ENCODE results near the gene COQ4. TPM values are rescaled to one million over a fixed set of nuclear protein-coding genes. Genes with fewer than 3 reads are reported as not detected.

COQ4 gene
- total and polyA plus RNA-seq, 7 donors, result 20.0 to 60.9 (median 26.8) TPM

DNA sequence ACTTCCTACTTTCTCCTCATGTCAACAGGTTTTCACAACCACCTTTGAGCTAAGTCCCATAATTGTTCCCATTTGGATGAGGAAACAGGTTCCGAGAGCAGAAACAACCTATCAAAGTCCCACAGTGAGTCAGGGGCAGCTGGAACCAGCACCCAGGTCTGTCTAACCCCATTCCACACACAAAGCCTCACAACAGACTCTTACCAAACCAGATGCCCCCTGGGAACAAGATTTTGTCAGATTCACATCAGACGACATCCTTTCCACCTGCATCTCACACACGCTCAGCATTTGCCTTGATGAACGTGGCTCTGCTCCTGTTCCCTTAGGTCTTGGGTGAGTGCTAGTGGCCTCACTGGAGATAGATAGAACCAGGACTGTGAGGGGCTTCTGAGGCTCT, 29.5 kb upstream of the COQ4 start:
- H3K4me1 ChIP-seq, result no peaks in the 10 kb centered on the region
- 80 to 87% (median 86%) methylated on average over 4 of the region's 4 CpGs for WGBS, 3 donors
- DNase-seq, result no peak
- H3K27me3 ChIP-seq (ENCODE audit: insufficient read depth in 3 of 3, low read length in 2 of 3), result no peaks in the 10 kb centered on the region
- intact Hi-C loops (cut with DNase I), result loop anchor here in 1 of 2 donors (10.0 kb wide), 1 partner anchor 122 kb away; no protein-coding TSS in a partner anchor
- no peak for ATAC-seq
- no peak overlapping the region for H3K4me3 ChIP-seq
- no peak overlapping the region for H3K27ac ChIP-seq
- TF ChIP-seq, protein P1, sequence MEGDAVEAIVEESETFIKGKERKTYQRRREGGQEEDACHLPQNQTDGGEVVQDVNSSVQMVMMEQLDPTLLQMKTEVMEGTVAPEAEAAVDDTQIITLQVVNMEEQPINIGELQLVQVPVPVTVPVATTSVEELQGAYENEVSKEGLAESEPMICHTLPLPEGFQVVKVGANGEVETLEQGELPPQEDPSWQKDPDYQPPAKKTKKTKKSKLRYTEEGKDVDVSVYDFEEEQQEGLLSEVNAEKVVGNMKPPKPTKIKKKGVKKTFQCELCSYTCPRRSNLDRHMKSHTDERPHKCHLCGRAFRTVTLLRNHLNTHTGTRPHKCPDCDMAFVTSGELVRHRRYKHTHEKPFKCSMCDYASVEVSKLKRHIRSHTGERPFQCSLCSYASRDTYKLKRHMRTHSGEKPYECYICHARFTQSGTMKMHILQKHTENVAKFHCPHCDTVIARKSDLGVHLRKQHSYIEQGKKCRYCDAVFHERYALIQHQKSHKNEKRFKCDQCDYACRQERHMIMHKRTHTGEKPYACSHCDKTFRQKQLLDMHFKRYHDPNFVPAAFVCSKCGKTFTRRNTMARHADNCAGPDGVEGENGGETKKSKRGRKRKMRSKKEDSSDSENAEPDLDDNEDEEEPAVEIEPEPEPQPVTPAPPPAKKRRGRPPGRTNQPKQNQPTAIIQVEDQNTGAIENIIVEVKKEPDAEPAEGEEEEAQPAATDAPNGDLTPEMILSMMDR (IDR thresholded peaks at IDR 0.05), result no peak
- H3K9me3 ChIP-seq, result no peaks in the 10 kb centered on the region
- peaks cover 0 to 10% of the 10 kb centered on the region in 2 donors for H3K36me3 ChIP-seq (ENCODE audit: insufficient read depth in 1 of 2, low read depth in 1 of 2)

DNA sequence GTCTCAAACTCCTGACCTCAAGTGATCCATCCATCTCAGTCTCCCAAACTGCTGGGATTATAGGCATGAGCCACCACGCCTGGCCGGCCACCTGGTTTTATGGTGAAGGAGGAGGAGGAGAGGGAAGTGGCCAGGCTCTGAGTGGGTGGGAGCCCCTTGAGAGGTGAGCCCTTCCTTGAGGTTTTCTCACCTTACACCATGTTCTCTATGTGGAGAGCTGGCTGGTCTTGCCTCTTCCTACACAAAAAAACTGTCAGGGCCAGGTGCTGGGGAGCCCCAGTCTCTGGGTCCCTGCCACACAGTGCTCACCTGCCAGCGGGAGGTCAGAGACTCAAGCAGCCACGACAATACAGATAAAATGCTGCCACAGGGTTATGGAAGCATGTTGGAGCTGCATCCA, 28.5 kb upstream of the COQ4 start:
- WGBS, 3 donors, result 82 to 94% (median 91%) methylated on average over 4 of the region's 4 CpGs
- Histone ChIP-seq H3K27me3 (ENCODE audit: insufficient read depth in 3 of 3, low read length in 2 of 3) (no peaks in the 10 kb centered on the region), H3K27ac (no peak overlapping the region), H3K9me3 (no peaks in the 10 kb centered on the region), H3K36me3 (ENCODE audit: insufficient read depth in 1 of 2, low read depth in 1 of 2) (no peaks in the 10 kb centered on the region), H3K4me1 (no peaks in the 10 kb centered on the region), H3K4me3 (no peak overlapping the region)
- intact Hi-C loops (cut with DNase I), result loop anchor here in 1 of 2 donors (2.0 to 10.0 kb wide), 2 partner anchors 47 to 121 kb away; partner anchors contain the start of gene SLC27A4
- DNase-seq (no peak), ATAC-seq (no peak)
- TF ChIP-seq, protein P1 (IDR thresholded peaks at IDR 0.05), result no peak

DNA sequence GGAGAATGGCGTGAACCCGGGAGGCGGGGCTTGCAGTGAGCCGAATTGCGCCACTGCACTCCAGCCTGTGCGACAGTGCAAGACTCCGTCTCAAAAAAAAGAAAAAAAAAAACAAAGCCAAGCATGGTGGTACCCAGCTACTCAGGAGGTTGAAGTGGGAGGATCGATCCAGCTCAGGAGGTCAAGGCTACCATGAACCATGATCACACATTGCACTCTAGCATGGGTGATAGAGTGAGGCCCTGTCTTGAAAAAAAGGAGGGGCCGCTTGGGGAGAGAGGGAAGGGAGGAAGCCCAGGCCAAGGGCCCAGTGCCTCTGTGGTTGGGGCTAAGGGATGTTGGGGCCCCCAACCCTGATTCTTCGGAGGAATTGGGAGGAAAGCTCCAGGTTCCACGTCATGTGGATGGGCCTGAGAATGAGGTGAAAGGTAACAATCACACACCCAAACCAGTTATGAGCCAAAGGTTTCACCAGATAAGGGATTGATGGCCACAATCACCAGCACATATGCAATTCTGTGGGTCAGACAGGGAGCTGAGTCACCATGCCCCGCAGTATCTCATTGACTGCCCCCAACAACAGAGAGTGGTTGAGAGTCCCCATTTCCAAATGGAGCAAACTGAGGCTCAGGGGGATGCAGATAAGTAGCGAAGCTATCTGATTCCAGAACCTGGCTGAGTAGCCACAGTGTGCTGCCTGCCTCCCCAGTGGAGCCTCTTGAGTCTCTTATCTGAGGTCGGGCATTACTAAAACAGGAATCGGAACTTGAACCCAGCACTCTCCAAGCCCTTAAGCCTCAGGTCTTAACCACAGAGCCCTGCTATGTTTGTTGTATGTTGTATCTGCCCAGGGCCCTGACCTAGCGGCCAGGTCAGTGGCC, 26.1 kb upstream of the COQ4 start:
- DNase-seq, result no peak
- H3K27me3 ChIP-seq (ENCODE audit: insufficient read depth in 3 of 3, low read length in 2 of 3), result no peaks in the 10 kb centered on the region
- H3K4me3 ChIP-seq, result no peak overlapping the region
- intact Hi-C loops (cut with DNase I), result loop anchor here (5.0 to 10.0 kb wide), 2 partner anchors 46 to 118 kb away; partner anchors contain the start of gene SLC27A4 (in 1 of the 2)
- no peaks in the 10 kb centered on the region for H3K4me1 ChIP-seq
- TF ChIP-seq, protein P1 (IDR thresholded peaks at IDR 0.05), result no peak
- H3K9me3 ChIP-seq, result no peaks in the 10 kb centered on the region
- 89 to 93% (median 91%) methylated on average over 16 of the region's 16 CpGs for WGBS, 3 donors
- no peaks in the 10 kb centered on the region for H3K36me3 ChIP-seq (ENCODE audit: insufficient read depth in 1 of 2, low read depth in 1 of 2)
- ATAC-seq, result no peak
- H3K27ac ChIP-seq, result no peak overlapping the region

DNA sequence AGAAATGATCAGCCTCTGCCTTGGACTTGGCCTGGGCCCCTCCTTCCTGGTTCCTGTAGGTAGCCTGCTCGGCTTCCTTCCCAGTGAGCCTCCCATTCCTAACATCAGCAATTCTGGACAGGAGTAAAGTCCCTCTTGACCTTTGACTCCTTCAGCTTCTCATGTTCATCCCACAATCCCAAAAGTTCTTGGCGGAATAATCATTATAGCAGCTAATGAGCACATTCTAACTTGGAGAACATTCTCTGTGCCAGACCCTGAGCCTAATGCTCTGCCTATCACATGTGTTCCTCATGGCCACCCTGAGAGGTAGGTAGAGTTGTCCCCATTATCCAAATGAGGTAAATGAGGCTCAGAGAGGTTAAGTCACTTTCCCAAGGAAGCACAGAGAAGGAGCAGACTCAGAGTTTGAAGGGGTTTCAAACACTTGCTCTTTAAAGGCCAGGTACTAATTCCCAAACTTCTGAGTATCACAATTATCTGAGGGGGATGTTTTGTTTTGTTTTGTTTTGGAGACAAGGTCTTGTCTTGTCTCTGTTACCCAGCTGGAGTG, 25.3 kb upstream of the COQ4 start:
- Histone ChIP-seq H3K4me3 (no peak overlapping the region), H3K27me3 (ENCODE audit: insufficient read depth in 3 of 3, low read length in 2 of 3) (no peaks in the 10 kb centered on the region), H3K4me1 (no peaks in the 10 kb centered on the region), H3K36me3 (ENCODE audit: insufficient read depth in 1 of 2, low read depth in 1 of 2) (no peaks in the 10 kb centered on the region), H3K27ac (no peak overlapping the region), H3K9me3 (no peaks in the 10 kb centered on the region)
- ATAC-seq (no peak), DNase-seq (no peak)
- WGBS, 3 donors, result 87 to 92% (median 88%) methylated on average over 2 of the region's 2 CpGs
- intact Hi-C loops (cut with DNase I), result loop anchor here (5.0 to 10.0 kb wide), 2 partner anchors 45 to 118 kb away; partner anchors contain the start of gene SLC27A4 (in 1 of the 2)
- TF ChIP-seq, protein P1 (IDR thresholded peaks at IDR 0.05), result no peak

All from psoas muscle (tissue), 8 donors.